Activated CD4-positive, alpha-beta T cell treated with anti-CD3 and anti-CD28 coated beads, Interleukin-2, amount 50 U/mL, for 24 hours (primary cell): ENCODE data around the gene FBXL22.

Experiments used
- DNase-seq, 2 donors: peaks; one replicate each; pipeline ENCODE4 v3.0.0-alpha.2; 2020; ENCODE audit warnings: low read depth in 1 of 2, low spot score in 1 of 2

FBXL22 gene, protein sequence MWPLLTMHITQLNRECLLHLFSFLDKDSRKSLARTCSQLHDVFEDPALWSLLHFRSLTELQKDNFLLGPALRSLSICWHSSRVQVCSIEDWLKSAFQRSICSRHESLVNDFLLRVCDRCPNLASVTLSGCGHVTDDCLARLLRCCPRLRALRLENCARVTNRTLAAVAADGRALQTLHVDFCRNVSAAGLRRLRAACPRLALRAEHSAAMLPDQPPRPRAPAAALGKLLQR

DNA sequence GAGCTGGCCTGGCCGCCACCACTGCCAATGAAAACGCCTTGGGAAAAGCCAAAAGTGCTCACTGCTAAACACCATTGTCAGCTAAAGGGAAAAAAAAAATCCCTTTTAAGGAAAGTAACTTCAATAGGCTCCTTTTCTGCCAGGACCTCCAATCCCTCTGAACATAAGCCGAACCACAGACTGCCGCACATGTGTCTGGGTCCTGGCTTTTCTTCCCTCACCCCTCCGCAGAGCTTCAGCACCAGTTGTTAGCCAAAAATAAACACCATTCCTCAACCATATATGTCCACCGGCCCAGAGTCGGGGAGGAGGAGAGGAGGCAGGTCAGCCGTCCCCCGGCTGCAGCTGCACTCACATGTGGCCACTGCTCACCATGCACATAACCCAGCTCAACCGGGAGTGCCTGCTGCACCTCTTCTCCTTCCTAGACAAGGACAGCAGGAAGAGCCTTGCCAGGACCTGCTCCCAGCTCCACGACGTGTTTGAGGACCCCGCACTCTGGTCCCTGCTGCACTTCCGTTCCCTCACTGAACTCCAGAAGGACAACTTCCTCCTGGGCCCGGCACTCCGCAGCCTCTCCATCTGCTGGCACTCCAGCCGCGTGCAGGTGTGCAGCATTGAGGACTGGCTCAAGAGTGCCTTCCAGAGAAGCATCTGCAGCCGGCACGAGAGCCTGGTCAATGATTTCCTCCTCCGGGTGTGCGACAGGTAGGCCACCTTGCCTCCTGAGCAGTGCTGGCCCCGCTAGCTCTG, at the start of gene FBXL22:
Gene FBXL22 (plus strand): TSS at position 350 of the 753 bp plus-strand sequence. CDS start 6 bp downstream, at position 356.
- no peak for DNase-seq

GRCh38 chr15:63551400-63551799, 45.8 kb upstream of the FBXL22 start:
- DNase-seq: no peak

DNA sequence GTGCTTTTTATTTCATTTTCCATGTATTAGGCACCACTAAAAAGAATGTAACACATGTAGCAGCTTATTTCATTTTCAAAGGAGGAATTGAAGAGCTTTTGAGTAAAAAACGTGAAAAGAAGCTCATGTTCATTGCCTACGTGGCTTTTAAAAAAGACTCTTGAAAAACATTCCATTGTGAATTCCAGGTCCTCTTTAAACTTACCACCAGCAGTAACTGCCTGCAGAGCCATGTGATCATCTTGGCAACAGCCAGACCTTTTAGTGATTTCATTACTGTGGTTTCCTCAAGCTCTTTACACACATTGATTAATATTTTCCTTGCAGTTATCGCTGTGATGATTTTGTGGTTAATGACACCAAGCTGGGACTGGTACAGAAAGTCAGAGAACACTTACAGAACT, 43.8 kb upstream of the FBXL22 start:
- peak in 1 of 2 donors; percentile 26 for DNase-seq

GRCh38 chr15:63554337-63554927, 42.8 kb upstream of the FBXL22 start:
- no peak for DNase-seq

- no peak for DNase-seq
Observed at GRCh38 chr15:63555507-63555906, 41.7 kb upstream of the FBXL22 start.

- DNase-seq: no peak
Observed at GRCh38 chr15:63556246-63556645, 40.9 kb upstream of the FBXL22 start.

DNA sequence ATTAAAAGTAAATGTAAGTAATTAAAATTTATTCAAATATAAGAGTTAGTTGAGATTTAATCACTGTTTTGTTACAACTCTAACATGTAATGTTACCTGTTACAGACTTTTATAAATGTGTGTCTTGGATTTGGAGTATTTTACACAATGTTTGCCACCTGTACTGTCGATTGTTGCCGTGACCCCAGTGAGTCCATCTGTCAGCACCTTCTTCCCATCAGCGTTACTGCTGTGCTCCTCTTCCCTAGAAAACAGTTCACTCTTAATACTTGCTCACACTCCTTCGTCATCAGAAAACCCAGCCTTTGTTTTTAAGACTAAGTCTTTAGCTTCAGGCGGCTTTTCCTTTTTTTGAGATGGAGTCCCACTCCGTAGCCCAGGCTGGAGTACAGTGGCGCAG, 40.5 kb upstream of the FBXL22 start:
- DNase-seq: no peak

GRCh38 chr15:63559753-63560152, 37.4 kb upstream of the FBXL22 start:
- DNase-seq: no peak

DNA sequence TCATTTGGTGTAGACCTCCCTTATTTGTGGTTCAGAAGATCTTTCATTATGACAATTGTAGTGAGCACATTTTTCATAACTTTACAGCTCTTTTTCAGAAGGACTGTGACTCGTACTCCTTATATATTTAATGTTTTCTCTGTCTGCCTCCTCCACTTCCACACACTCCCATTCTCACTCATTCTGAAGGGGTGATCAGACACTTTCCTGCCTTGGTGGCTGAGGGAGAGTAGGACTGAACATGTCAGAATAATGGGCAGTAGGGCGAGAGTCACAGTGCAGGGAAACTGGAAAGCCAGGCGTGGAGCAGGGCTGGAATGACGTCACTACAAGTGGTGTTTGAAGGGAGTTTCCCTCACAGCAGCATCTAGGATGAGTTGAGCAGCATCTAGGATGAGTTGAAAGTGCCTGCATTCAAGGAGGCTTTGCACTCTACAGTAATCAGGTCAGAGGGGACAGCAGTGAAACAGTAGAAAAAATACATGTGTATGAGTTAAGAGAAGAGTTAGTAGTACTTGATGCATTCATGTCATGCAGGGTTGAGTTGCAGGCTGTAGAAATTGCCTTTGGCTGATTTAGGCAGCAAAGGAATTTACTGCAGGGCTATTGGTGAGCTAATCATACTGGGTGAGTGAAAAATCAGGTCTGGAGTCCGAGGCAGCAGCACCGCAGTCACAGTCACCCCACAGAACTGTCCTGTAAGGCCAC, 36.3 kb upstream of the FBXL22 start:
- peak; percentile 24 to 44 for DNase-seq

DNA sequence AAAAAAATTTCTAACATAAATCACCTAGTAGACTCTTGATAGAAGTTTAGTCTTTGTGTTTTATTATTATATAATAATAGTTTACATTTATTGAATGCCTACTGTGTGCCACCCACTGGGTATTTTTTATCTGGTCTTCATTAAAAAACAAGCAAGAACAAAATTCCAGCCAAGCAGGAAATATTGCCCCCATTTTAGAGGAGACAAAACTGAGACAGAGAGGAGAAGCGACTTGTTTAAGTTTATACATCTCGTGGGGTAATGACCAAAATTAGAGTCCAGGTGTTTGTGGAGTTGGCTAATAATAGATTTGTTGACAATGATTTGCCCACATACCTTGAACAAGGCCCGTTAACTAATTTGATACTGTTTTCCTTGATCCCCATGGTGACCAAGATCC, 33.1 kb upstream of the FBXL22 start:
- no peak for DNase-seq

GRCh38 chr15:63565536-63566186, 31.5 kb upstream of the FBXL22 start:
- DNase-seq: no peak

GRCh38 chr15:63572749-63573464, 24.3 kb upstream of the FBXL22 start:
- no peak for DNase-seq

- DNase-seq: no peak
Observed at GRCh38 chr15:63573533-63573932, 23.7 kb upstream of the FBXL22 start.

- DNase-seq: no peak
Observed at GRCh38 chr15:63575312-63575711, 21.9 kb upstream of the FBXL22 start.

DNA sequence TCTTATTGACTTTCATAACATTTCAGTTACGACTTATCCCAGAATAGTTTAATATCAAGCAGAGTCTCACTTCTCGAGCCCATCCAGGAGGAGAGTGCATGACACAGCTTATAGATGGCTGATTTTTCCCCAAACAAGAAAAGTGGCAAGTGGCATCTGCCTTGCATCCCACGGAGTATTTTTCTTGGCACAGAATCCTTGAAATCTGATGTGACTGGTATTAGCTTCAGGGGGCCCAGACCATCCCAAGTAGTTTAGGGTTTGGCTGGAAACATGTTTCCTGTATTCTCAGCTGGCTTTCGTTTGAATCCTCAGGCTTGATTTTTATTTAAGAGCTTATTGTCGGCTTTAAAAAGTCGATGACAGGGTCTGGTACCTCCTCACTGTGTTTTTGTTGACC, 20.7 kb upstream of the FBXL22 start:
- DNase-seq: no peak

- DNase-seq: no peak
Observed at GRCh38 chr15:63582179-63582578, 15.0 kb upstream of the FBXL22 start.

- DNase-seq: no peak
Observed at GRCh38 chr15:63582718-63583426, 14.3 kb upstream of the FBXL22 start.

DNA sequence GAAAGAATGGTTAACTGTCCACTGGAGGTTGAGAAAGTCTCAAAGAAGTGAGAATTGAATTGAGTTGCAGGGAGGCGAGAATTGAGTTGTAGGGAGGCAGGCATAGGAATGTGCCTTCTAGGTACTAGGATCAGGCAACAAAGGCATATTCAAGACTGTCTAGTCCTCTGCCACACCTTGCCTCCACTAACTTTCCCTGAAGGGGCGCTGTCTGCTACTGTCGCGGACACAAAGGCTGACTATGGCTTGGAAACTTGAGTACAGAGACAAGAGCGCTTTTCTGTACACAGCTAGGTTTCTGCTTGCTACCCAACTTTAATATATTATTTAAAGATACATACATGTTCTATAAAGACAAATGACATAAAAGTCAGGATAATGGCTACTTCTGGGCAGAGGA, 10.4 kb upstream of the FBXL22 start:
- DNase-seq: no peak

GRCh38 chr15:63587527-63587926, 9.7 kb upstream of the FBXL22 start:
- DNase-seq: no peak

GRCh38 chr15:63588826-63589225, 8.4 kb upstream of the FBXL22 start:
- no peak for DNase-seq
